HG03175 (cell line): ENCODE results near the gene NRM.
"Not testable (repeated sequence)": the region's sequence is repeated elsewhere in the genome, so short reads cannot be mapped to it uniquely, and the experiment has no call there.

Experiments
- ATAC-seq: cut with Tn5 transposase; IDR thresholded peaks from one replicate; pipeline ENCODE4 v1.9.1; 2021; ENCODE audit warnings: mild to moderate bottlenecking, moderate library complexity; ENCODE audit not compliant: unreplicated experiment

The NRM gene

GRCh38 chr6:30690403-30691207 is at the start of gene NRM:
Gene NRM (minus strand): TSS chr6:30690984. CDS start chr6:30690974, 10 bp downstream.
- ATAC-seq, result no peak

GRCh38 chr6:30740540-30740870 is 49.7 kb upstream of the NRM start:
- ATAC-seq, result no peak

GRCh38 chr6:30738532-30738931 is 47.7 kb upstream of the NRM start:
- no peak for ATAC-seq

GRCh38 chr6:30735668-30736314 is 45.0 kb upstream of the NRM start:
- no peak for ATAC-seq

GRCh38 chr6:30732237-30732943 is 41.6 kb upstream of the NRM start:
- no peak for ATAC-seq

GRCh38 chr6:30730601-30731435 is 40.0 kb upstream of the NRM start:
- peak; percentile 63 for ATAC-seq

GRCh38 chr6:30727920-30728553 is 37.3 kb upstream of the NRM start:
- no peak for ATAC-seq

- ATAC-seq, result no peak
Measured at GRCh38 chr6:30726506-30727413, 36.0 kb upstream of the NRM start.

- no peak for ATAC-seq
Measured at GRCh38 chr6:30725713-30726505, 35.1 kb upstream of the NRM start.

- no peak for ATAC-seq
Measured at GRCh38 chr6:30724906-30725667, 34.3 kb upstream of the NRM start.

- ATAC-seq, result not testable (repeated sequence)
Measured at GRCh38 chr6:30723843-30724741, 33.3 kb upstream of the NRM start.

- ATAC-seq, result not testable (repeated sequence)
Measured at GRCh38 chr6:30723159-30723842, 32.5 kb upstream of the NRM start.

GRCh38 chr6:30722280-30723112 is 31.7 kb upstream of the NRM start:
- ATAC-seq, result no peak

- ATAC-seq, result not testable (repeated sequence)
Measured at GRCh38 chr6:30722025-30722279, 31.2 kb upstream of the NRM start.

- ATAC-seq, result peak; percentile 24
Measured at GRCh38 chr6:30721198-30722024, 30.6 kb upstream of the NRM start.
